HCT116 (cell line): Measurements from ENCODE around the gene RABGAP1. TPM values are rescaled to one million over a fixed set of nuclear protein-coding genes. Genes with fewer than 3 reads are reported as not detected.

Source experiments
- ATAC-seq: fragments of 200-7000 bp; cut with Tn5 transposase; 2 replicates; pipeline ENCODE4 v1.9.1; 2020; ENCODE audit warnings: mild to moderate bottlenecking, moderate library complexity
- BruUV-seq: library from RNA; stranded (reverse); fragments of 400-500 nt; replicated peaks from 2 replicates; lab custom pipeline; 2021; lab: Mats Ljungman, UMichigan
- CTCF ChIA-PET: fragments of 300-600 bp; sonication (Branson Sonifier 250); formaldehyde crosslinking; loops from one replicate; lab custom pipeline; 2021; ENCODE audit warnings: antibody characterized with exemption; lab: Charles Lee
- POLR2A ChIA-PET: fragments of 300-600, 350-600 bp; sonication (Branson Sonifier 250); formaldehyde crosslinking; loops from one replicate; lab custom pipeline; 2021; ENCODE audit warnings: antibody characterized with exemption; lab: Charles Lee
- RAD21 ChIA-PET, 2 experiments: fragments of 300-600 bp; sonication (Branson Sonifier 250); formaldehyde crosslinking; loops; one replicate each; lab custom pipeline; 2023; ENCODE audit warnings: low total read pairs in 2 of 2; ENCODE audit not compliant: uncharacterized antibody in 2 of 2, unreplicated experiment in 2 of 2, low non-redundant PET in 1 of 2; lab: Charles Lee
- DNase-seq: peaks from one replicate; pipeline ENCODE4 v3.0.0-alpha.2; 2010; ENCODE audit warnings: low read depth, low spot score
- H2AFZ ChIP-seq: fragments of 200-600 bp; shearing (Covaris generic), sonication (generic); 2 replicates; pipeline ENCODE4 v1.6.1; 2017; ENCODE audit warnings: low read depth, mixed run types, mixed read lengths, antibody characterized with exemption, low read length; ENCODE audit not compliant: poor library complexity, severe bottlenecking
- H3K27ac ChIP-seq: 2 replicates; pipeline ENCODE4 v1.5.1; 2012; ENCODE audit warnings: low read depth, low read length
- H3K27me3 ChIP-seq: fragments of 200-600 bp; sonication (generic); 2 replicates; pipeline ENCODE4 v1.6.1; 2016; ENCODE audit warnings: mixed run types, low read length, mixed read lengths; ENCODE audit not compliant: insufficient read depth
- H3K36me3 ChIP-seq, 2 experiments: fragments of 200-500 bp in 1 of 2; fragments of 200-600 bp in 1 of 2; sonication (Bioruptor generic) in 1 of 2; sonication (generic) in 1 of 2; 2 replicates each; pipeline versions ENCODE4 v1.5.1 to v1.6.1; 2014 to 2016; ENCODE audit warnings: low read length in 2 of 2, inconsistent platforms in 1 of 2, mixed read lengths in 1 of 2, mixed run types in 1 of 2; ENCODE audit not compliant: insufficient read depth in 2 of 2, control insufficient read depth in 1 of 2
- H3K4me1 ChIP-seq, 2 experiments: fragments of 200-600 bp in 1 of 2; sonication (generic) in 1 of 2; 2 replicates each; pipeline versions ENCODE4 v1.5.1 to v1.6.1; 2012 to 2017; ENCODE audit warnings: low read length in 2 of 2, inconsistent platforms in 1 of 2, mild to moderate bottlenecking in 1 of 2, mixed read lengths in 1 of 2, mixed run types in 1 of 2, moderate library complexity in 1 of 2; ENCODE audit not compliant: insufficient read depth in 2 of 2, control insufficient read depth in 1 of 2
- H3K4me2 ChIP-seq: fragments of 200-600 bp; sonication (generic); 2 replicates; pipeline ENCODE4 v1.6.1; 2017; ENCODE audit warnings: mixed run types, low read length, mixed read lengths
- H3K4me3 ChIP-seq, 2 experiments: fragments of 200-600 bp in 1 of 2; sonication (generic) in 1 of 2; replicated peaks in 1 of 2; 2 replicates each; pipeline ENCODE4 v1.5.1; 2011 to 2016; ENCODE audit warnings: low read length in 2 of 2, control low read depth in 1 of 2, low read depth in 1 of 2, mild to moderate bottlenecking in 1 of 2, mixed read lengths in 1 of 2, mixed run types in 1 of 2
- H3K79me2 ChIP-seq: fragments of 200-600 bp; sonication (generic); 2 replicates; pipeline ENCODE4 v1.6.1; 2017; ENCODE audit warnings: mild to moderate bottlenecking, mixed run types, low read length, moderate library complexity, mixed read lengths; ENCODE audit not compliant: insufficient read depth
- H3K9ac ChIP-seq: fragments of 200-600 bp; sonication (generic); 2 replicates; pipeline ENCODE4 v1.6.1; 2016; ENCODE audit warnings: low read length, mixed read lengths
- H3K9me2 ChIP-seq: fragments of 200-600 bp; sonication (generic), shearing (Covaris generic); 2 replicates; pipeline ENCODE4 v1.6.1; 2017; ENCODE audit warnings: mixed run types, mild to moderate bottlenecking, moderate library complexity; ENCODE audit not compliant: insufficient read depth
- H3K9me3 ChIP-seq, 2 experiments: fragments of 200-500 bp in 1 of 2; fragments of 200-600 bp in 1 of 2; sonication (Bioruptor generic) in 1 of 2; sonication (generic) in 1 of 2; 2 replicates each; pipeline ENCODE4 v1.6.1; 2014 to 2017; ENCODE audit warnings: low read length in 2 of 2, mixed read lengths in 2 of 2, inconsistent platforms in 1 of 2, low read depth in 1 of 2, mild to moderate bottlenecking in 1 of 2, mixed run types in 1 of 2, moderate library complexity in 1 of 2; ENCODE audit not compliant: control insufficient read depth in 1 of 2, insufficient read depth in 1 of 2
- H4K20me1 ChIP-seq: fragments of 200-600 bp; sonication (generic), shearing (Covaris generic); 2 replicates; pipeline ENCODE4 v1.6.1; 2017; ENCODE audit warnings: mixed run types, mild to moderate bottlenecking, moderate library complexity; ENCODE audit not compliant: insufficient read depth
- ATF3 ChIP-seq: IDR thresholded peaks from 2 replicates; pipeline ENCODE4 v1.6.1; 2012
- CBX3 ChIP-seq: IDR thresholded peaks from 2 replicates; pipeline ENCODE4 v1.6.1; 2012; ENCODE audit warnings: low read depth
- CEBPB ChIP-seq: IDR thresholded peaks from 2 replicates; pipeline ENCODE4 v1.6.1; 2012; ENCODE audit warnings: low read depth
- CTCF ChIP-seq, 3 experiments: fragments of 200-600 bp in 1 of 3; sonication (generic) in 1 of 3; IDR thresholded peaks in 2 of 3; conservative IDR thresholded peaks in 1 of 3; 2 replicates each; pipeline ENCODE4 v1.5.1; 2012 to 2017; ENCODE audit warnings: low read depth in 2 of 3, low read length in 2 of 3, antibody characterized with exemption in 1 of 3, borderline replicate concordance in 1 of 3, control low read depth in 1 of 3, mild to moderate bottlenecking in 1 of 3, mixed read lengths in 1 of 3, mixed run types in 1 of 3, moderate library complexity in 1 of 3; ENCODE audit not compliant: insufficient read depth in 1 of 3
- EGR1 ChIP-seq: IDR thresholded peaks from 2 replicates; pipeline ENCODE4 v1.6.1; 2012; ENCODE audit warnings: low read depth
- EZH2phosphoT487 ChIP-seq: fragments of 200-600 bp; IDR thresholded peaks from 2 replicates; pipeline ENCODE4 v1.6.1; 2018; ENCODE audit warnings: antibody characterized with exemption, borderline replicate concordance
- FOSL1 ChIP-seq: IDR thresholded peaks from 2 replicates; pipeline ENCODE4 v1.6.1; 2012; ENCODE audit warnings: low read depth
- MAX ChIP-seq: IDR thresholded peaks from 2 replicates; pipeline ENCODE4 v1.6.1; 2012
- POLR2A ChIP-seq: IDR thresholded peaks from 2 replicates; pipeline ENCODE4 v1.7.0; 2011; ENCODE audit warnings: borderline replicate concordance; ENCODE audit not compliant: insufficient read depth, insufficient read length; ENCODE audit errors: extremely low read depth
- RAD21 ChIP-seq: IDR thresholded peaks from 2 replicates; pipeline ENCODE4 v1.6.1; 2012; ENCODE audit warnings: low read depth, mild to moderate bottlenecking
- SIN3A ChIP-seq: IDR thresholded peaks from 2 replicates; pipeline ENCODE4 v1.6.1; 2012; ENCODE audit warnings: low read depth
- TCF7L2 ChIP-seq: IDR thresholded peaks from 2 replicates; pipeline ENCODE4 v1.7.0; 2011; ENCODE audit warnings: borderline replicate concordance, inconsistent platforms; ENCODE audit not compliant: insufficient read depth, insufficient read length; ENCODE audit errors: extremely low read depth
- ZNF274 ChIP-seq: fragments of 200-500 bp; sonication (Bioruptor generic); IDR thresholded peaks from 2 replicates; pipeline ENCODE4 v1.6.1; 2014; ENCODE audit warnings: mild to moderate bottlenecking, low read depth, low read length, inconsistent platforms
- intact Hi-C: fragments of 100-400 bp; cut with micrococcal nuclease; formaldehyde crosslinking; loops from 2 replicates; pipeline ENCODE4 v1.10.0; 2022
- total RNA-seq: library from RNA; stranded (reverse); gene quantifications from one replicate; pipeline ENCODE4 v1.2.1, GENCODE V29; 2021; ENCODE audit not compliant: unreplicated experiment

Gene RABGAP1
- total RNA-seq, 1 experiment from 2014 or later = 29.7 TPM

GRCh38 chr9:123069010-123069481, 128.2 kb downstream of the RABGAP1 start:
- Histone ChIP-seq H3K4me2 (no peak overlapping the region), H3K36me3 (peaks cover 6 to 13% of the 10 kb centered on the region in 2 experiments; a peak in 3 of 4 replicates)
- RAD21 ChIA-PET = no interaction called here
- TF ChIP-seq SIN3A = no peak
- TF ChIP-seq CTCF (IDR thresholded peaks at IDR 0.05 in 2 of 3, conservative IDR thresholded peaks at IDR 0.05 in 1 of 3; ENCODE audit: borderline replicate concordance in 1 of 3, insufficient read depth in 1 of 3, low read depth in 2 of 3, low read length in 2 of 3) = no peak
- TF ChIP-seq ZNF274 = no peak
- TF ChIP-seq TCF7L2 = no peak
- TF ChIP-seq MAX = no peak
- TF ChIP-seq EZH2phosphoT487 = no peak
- TF ChIP-seq ATF3 = no peak
- TF ChIP-seq CBX3 = no peak
- no peak for TF ChIP-seq FOSL1
- no peak for TF ChIP-seq POLR2A
- no peak for TF ChIP-seq CEBPB
- TF ChIP-seq RAD21 = no peak
- no peak for TF ChIP-seq EGR1
- TF ChIP-seq, all 23 proteins: peak for 0
- CTCF ChIA-PET = no interaction called here
- no peak overlapping the region for H2AFZ ChIP-seq
- ATAC-seq = no peak
- no peaks in the 10 kb centered on the region for H3K4me1 ChIP-seq
- DNase-seq = no peak
- no peak overlapping the region for H3K4me3 ChIP-seq
- intact Hi-C loops = no loop called here
- H3K9me2 ChIP-seq = no peaks in the 10 kb centered on the region
- no peaks in the 10 kb centered on the region for H3K9me3 ChIP-seq
- POLR2A ChIA-PET = no interaction called here
- no peaks in the 10 kb centered on the region for H4K20me1 ChIP-seq
- H3K9ac ChIP-seq = no peak overlapping the region
- H3K27ac ChIP-seq = no peak overlapping the region
- no TSS peak for BruUV-seq
- H3K79me2 ChIP-seq = no peaks in the 10 kb centered on the region
- no peaks in the 10 kb centered on the region for H3K27me3 ChIP-seq
